Ascending aorta (tissue), 2 donors: ENCODE results near the gene KIAA1210. TPM values are rescaled to one million over a fixed set of nuclear protein-coding genes. Genes with fewer than 3 reads are reported as not detected.

Source experiments
- DNase-seq, 2 donors: peaks; one replicate each; pipeline ENCODE4 v3.0.0-alpha.2; 2019; ENCODE audit warnings: low spot score in 2 of 2
- H3K27ac ChIP-seq, 2 donors: fragments of 200-600 bp; sonication (generic); one replicate each; pipeline ENCODE4 v1.5.1; 2016 to 2017; ENCODE audit warnings: mild to moderate bottlenecking in 1 of 2
- H3K27me3 ChIP-seq: fragments of 200-600 bp; sonication (generic); one replicate; pipeline ENCODE4 v1.5.1; 2017
- H3K36me3 ChIP-seq, 2 donors: fragments of 200-600 bp; sonication (generic); one replicate each; pipeline ENCODE4 v1.5.1; 2016
- H3K4me1 ChIP-seq, 2 donors: fragments of 200-600 bp; sonication (generic); one replicate each; pipeline ENCODE4 v1.5.1; 2016 to 2017; ENCODE audit warnings: mild to moderate bottlenecking in 1 of 2
- H3K4me3 ChIP-seq, 2 donors: fragments of 200-600 bp; sonication (generic); one replicate each; pipeline ENCODE4 v1.5.1; 2016 to 2017; ENCODE audit warnings: mild to moderate bottlenecking in 1 of 2
- H3K9me3 ChIP-seq, 2 donors: fragments of 200-600 bp; sonication (generic); one replicate each; pipeline ENCODE4 v1.5.1; 2016
- intact Hi-C: fragments of 100-400 bp; cut with DNase I; formaldehyde crosslinking; loops from one replicate; pipeline ENCODE4 v1.15.1; 2023
- total RNA-seq: library from RNA; depleted of rRNA; stranded (reverse); fragments of >200 nt; gene quantifications from one replicate; pipeline ENCODE4 v1.1.0, GENCODE V29; 2016
- TF ChIP-seq, protein P1 (sequence below), 3 experiments: fragments of 200-600 bp in 2 of 3; fragments of 450-650 bp in 1 of 3; sonication (generic) in 2 of 3; IDR thresholded peaks; one replicate each; pipeline ENCODE4 v1.5.1; 2016 to 2019; ENCODE audit warnings: antibody characterized with exemption in 3 of 3, mild to moderate bottlenecking in 1 of 3, moderate library complexity in 1 of 3

The KIAA1210 gene
- total RNA-seq, 1 donor from 2014 or later = under 0.01 TPM

DNA sequence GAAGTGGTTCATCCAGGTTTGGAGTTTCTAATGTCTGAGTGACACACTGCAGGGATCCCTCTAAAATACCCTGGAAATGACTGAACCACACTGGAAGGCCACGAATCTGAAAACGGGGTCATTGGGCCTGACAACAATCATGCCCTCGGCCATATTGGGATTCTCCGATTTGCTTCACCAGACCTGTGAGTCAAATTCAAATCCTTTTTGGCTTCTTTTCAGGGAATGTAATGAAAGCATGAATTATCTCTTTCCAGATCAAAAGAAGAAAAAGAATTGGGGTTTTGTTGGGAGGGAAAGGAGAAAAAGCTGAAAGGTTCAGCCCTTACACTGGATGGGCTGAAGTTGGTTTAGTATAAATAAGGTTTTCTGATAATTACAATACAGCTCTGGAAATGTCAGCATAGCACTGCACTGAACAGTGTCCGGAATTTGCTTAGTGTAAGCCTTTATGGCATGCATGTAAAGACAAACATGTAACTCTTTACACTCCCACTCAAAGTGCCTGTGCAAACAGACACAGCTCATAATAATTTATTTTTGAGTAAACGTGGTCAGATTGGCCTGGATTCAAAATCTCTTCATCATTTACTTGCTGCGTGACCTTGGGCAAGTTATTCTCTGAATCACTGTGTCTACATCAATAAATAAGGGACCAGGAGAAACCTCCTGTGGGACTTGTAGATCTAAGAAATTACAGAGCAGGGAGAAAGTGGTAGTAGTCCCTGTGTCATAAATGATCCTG is 33.4 kb downstream of the KIAA1210 start:
- Histone ChIP-seq H3K27ac (no peak overlapping the region), H3K4me1 (no peaks in the 10 kb centered on the region), H3K4me3 (no peak overlapping the region), H3K27me3 (no peaks in the 10 kb centered on the region), H3K36me3 (no peaks in the 10 kb centered on the region), H3K9me3 (no peaks in the 10 kb centered on the region)
- TF ChIP-seq, protein P1, sequence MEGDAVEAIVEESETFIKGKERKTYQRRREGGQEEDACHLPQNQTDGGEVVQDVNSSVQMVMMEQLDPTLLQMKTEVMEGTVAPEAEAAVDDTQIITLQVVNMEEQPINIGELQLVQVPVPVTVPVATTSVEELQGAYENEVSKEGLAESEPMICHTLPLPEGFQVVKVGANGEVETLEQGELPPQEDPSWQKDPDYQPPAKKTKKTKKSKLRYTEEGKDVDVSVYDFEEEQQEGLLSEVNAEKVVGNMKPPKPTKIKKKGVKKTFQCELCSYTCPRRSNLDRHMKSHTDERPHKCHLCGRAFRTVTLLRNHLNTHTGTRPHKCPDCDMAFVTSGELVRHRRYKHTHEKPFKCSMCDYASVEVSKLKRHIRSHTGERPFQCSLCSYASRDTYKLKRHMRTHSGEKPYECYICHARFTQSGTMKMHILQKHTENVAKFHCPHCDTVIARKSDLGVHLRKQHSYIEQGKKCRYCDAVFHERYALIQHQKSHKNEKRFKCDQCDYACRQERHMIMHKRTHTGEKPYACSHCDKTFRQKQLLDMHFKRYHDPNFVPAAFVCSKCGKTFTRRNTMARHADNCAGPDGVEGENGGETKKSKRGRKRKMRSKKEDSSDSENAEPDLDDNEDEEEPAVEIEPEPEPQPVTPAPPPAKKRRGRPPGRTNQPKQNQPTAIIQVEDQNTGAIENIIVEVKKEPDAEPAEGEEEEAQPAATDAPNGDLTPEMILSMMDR (IDR thresholded peaks at IDR 0.05) = no peak
- intact Hi-C loops = no loop called here
- DNase-seq = no peak

DNA sequence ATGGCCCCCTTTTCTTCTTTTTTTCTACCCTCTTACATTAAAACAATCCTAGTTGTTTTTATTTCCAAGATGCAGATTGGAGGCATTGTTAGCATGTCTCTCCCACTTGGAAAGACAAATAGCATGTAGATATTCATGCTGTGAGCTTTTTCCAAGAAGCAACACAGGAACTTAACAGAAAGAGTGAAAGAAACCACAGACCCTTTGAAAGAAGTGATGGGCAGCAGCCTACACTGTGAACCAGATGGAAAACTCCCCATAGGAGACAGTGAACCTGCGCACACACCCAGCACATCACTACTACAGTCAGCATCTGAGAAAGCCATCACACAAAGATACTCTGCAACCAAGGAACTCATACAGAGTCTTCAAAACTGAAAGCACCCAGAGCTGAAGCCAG is 37.0 kb downstream of the KIAA1210 start:
- intact Hi-C loops = no loop called here
- H3K9me3 ChIP-seq = no peaks in the 10 kb centered on the region
- no peak overlapping the region for H3K27ac ChIP-seq
- no peaks in the 10 kb centered on the region for H3K36me3 ChIP-seq
- DNase-seq = no peak
- H3K4me3 ChIP-seq = no peak overlapping the region
- TF ChIP-seq, protein P1 (IDR thresholded peaks at IDR 0.05) = no peak
- H3K27me3 ChIP-seq = no peaks in the 10 kb centered on the region
- no peaks in the 10 kb centered on the region for H3K4me1 ChIP-seq

DNA sequence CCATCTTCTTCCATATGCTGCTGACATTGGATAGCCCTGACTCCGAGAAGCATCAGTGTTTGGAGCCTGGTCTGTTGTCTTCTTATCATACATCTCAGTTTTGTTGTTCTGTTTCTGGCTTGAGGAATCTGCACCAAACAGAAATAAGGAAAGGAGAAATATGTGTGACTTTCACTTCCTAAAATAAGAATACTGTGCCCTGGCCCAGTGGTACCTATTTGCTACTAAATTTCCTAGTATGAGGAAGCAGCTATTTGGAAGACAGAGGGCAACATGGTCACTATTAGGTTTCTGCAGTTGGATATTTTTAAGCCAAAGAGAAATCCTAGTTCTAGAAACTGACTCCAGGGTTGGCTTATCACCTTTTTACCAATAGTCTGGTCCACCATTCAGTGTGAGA is 38.0 kb downstream of the KIAA1210 start:
- Histone ChIP-seq H3K9me3 (no peaks in the 10 kb centered on the region), H3K27ac (no peak overlapping the region), H3K27me3 (no peaks in the 10 kb centered on the region), H3K36me3 (no peaks in the 10 kb centered on the region), H3K4me3 (no peak overlapping the region), H3K4me1 (no peaks in the 10 kb centered on the region)
- no peak for DNase-seq
- intact Hi-C loops = no loop called here
- TF ChIP-seq, protein P1 (IDR thresholded peaks at IDR 0.05) = no peak

DNA sequence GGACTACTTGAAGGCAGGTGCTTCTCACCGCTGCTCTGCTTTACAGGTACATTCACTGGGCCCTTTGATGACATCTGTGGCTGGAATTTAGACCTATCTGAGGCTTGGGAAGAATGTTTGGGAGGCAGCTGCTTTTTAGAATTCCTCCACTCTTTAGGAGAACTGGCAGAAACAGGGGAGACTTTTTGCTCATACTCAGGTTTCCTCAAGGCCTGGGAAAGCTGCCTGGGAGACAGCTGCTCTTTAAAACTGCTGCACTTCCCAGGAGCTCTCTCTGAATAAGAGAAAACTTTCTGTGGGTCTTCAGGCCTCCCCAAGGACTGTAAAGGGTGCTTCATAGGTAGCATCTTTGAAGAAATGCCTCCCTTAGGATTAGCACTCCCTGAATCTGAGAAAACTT is 40.5 kb downstream of the KIAA1210 start:
- Histone ChIP-seq H3K36me3 (no peaks in the 10 kb centered on the region), H3K27ac (no peak overlapping the region), H3K4me3 (no peak overlapping the region), H3K9me3 (no peaks in the 10 kb centered on the region), H3K4me1 (no peaks in the 10 kb centered on the region), H3K27me3 (no peaks in the 10 kb centered on the region)
- TF ChIP-seq, protein P1 (IDR thresholded peaks at IDR 0.05) = no peak
- DNase-seq = no peak
- intact Hi-C loops = no loop called here

DNA sequence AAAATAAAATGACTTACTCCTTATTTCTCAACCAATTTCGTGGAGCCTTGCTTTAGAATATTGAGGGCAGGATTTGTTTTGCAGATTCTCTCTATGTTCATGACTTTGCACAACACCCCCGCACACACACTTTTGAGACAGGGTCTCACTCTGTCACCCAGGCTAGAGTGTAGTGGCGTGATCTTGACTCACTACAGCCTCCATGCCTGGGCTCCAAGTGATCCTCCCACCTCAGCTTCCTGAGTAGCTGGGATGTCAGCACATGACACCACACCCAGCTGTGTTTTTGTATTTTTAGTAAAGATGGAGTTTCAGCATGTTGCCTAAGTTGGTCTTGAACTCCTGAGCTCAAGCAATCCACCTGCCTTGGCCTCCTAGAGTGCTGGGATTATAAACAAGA is 42.8 kb downstream of the KIAA1210 start:
- intact Hi-C loops = no loop called here
- no peak for DNase-seq
- no peak overlapping the region for H3K27ac ChIP-seq

More for the DNA sequence above, 42.8 kb downstream of the KIAA1210 start:
- Histone ChIP-seq H3K4me3 (no peak overlapping the region), H3K9me3 (no peaks in the 10 kb centered on the region), H3K36me3 (no peaks in the 10 kb centered on the region), H3K27me3 (no peaks in the 10 kb centered on the region), H3K4me1 (no peaks in the 10 kb centered on the region)
- TF ChIP-seq, protein P1 (IDR thresholded peaks at IDR 0.05) = no peak
